Astrocyte (in vitro differentiated cells and primary cell): Measurements from ENCODE around the gene TARBP2.

ENCODE experiments used
- EZH2 ChIP-seq: IDR thresholded peaks from 2 replicates; pipeline ENCODE4 v1.6.1; 2012; ENCODE audit warnings: mild to moderate bottlenecking, low read length, inconsistent platforms; ENCODE audit not compliant: insufficient read depth
- TF ChIP-seq, protein P1 (sequence below): IDR thresholded peaks from 2 replicates; pipeline ENCODE4 v1.5.1; 2011; ENCODE audit warnings: low read depth, mild to moderate bottlenecking, inconsistent platforms, low read length, moderate library complexity; ENCODE audit not compliant: insufficient read depth

DNA sequence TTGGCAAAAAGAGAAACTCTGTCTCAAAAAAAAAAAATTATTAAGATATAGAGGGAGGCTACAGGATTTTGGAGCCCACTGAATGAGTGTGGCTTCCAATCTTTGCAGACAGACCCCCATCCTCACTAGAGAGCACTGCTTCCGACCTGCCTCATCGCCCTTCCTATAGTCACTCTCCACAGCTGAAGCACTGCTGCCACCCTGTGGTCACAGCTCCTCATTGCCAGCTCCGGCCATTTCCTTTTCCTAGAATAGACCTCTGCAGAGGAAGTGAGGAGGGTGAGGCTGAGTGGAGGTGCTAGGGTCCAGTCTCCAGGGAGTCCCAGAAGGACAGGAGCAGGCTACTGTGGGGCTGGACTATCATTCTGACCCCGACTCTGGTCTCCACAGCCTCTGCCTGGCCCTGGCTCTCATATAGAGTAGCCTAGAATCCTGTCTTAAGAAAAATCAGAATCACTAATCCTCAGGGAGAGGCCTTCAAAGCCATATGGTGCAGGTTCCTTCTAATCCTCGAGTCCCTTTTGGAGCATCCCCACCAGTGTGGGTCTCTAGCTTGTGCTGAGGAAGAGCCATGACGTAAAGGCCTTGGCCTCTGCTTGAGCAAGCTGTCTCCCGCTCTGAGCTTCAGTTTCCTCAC, 7.6 kb downstream of the TARBP2 start:
- TF ChIP-seq, protein P1, sequence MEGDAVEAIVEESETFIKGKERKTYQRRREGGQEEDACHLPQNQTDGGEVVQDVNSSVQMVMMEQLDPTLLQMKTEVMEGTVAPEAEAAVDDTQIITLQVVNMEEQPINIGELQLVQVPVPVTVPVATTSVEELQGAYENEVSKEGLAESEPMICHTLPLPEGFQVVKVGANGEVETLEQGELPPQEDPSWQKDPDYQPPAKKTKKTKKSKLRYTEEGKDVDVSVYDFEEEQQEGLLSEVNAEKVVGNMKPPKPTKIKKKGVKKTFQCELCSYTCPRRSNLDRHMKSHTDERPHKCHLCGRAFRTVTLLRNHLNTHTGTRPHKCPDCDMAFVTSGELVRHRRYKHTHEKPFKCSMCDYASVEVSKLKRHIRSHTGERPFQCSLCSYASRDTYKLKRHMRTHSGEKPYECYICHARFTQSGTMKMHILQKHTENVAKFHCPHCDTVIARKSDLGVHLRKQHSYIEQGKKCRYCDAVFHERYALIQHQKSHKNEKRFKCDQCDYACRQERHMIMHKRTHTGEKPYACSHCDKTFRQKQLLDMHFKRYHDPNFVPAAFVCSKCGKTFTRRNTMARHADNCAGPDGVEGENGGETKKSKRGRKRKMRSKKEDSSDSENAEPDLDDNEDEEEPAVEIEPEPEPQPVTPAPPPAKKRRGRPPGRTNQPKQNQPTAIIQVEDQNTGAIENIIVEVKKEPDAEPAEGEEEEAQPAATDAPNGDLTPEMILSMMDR, result peak; percentile 90
- TF ChIP-seq EZH2, result no peak
